Measurements from ENCODE around the gene TTC3. TPM values are rescaled to one million over a fixed set of nuclear protein-coding genes. Genes with fewer than 3 reads are reported as not detected.

The TTC3 gene
- total and polyA plus RNA-seq, 2 experiments from 2014 or later = 87.7 to 170 TPM

DNA sequence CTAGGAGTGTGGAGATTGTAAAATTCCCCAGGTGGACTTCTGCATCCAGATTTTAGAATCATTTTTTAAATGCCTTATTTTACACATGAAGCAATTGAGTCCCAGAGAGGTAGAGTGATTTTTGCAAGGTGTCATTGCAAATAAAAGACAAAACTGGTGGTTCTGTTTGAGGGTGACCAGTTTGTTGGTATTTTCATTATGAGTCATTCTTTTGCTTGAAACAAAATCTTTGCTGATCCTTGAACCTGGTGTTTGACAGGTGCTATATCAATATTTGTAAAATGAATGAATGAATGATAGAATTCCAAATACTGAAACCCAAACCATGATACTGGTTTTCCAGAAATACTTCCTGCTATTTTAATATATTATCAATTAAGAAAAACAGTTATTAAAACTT lies 44.1 kb downstream of the TTC3 start:
- TF ChIP-seq, protein P1, sequence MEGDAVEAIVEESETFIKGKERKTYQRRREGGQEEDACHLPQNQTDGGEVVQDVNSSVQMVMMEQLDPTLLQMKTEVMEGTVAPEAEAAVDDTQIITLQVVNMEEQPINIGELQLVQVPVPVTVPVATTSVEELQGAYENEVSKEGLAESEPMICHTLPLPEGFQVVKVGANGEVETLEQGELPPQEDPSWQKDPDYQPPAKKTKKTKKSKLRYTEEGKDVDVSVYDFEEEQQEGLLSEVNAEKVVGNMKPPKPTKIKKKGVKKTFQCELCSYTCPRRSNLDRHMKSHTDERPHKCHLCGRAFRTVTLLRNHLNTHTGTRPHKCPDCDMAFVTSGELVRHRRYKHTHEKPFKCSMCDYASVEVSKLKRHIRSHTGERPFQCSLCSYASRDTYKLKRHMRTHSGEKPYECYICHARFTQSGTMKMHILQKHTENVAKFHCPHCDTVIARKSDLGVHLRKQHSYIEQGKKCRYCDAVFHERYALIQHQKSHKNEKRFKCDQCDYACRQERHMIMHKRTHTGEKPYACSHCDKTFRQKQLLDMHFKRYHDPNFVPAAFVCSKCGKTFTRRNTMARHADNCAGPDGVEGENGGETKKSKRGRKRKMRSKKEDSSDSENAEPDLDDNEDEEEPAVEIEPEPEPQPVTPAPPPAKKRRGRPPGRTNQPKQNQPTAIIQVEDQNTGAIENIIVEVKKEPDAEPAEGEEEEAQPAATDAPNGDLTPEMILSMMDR (IDR thresholded peaks at IDR 0.05; ENCODE audit: low read depth, low read length) = no peak
- no peak overlapping the region for H3K27ac ChIP-seq
- H3K27me3 ChIP-seq = no peaks in the 10 kb centered on the region
- no peaks in the 10 kb centered on the region for H3K4me1 ChIP-seq (ENCODE audit: low read depth)
- no peak for DNase-seq (ENCODE audit: low read depth in 1 of 2, low spot score in 1 of 2)
- no peaks in the 10 kb centered on the region for H3K36me3 ChIP-seq
- H3K4me3 ChIP-seq = no peak overlapping the region
- no peaks in the 10 kb centered on the region for H3K9me3 ChIP-seq (ENCODE audit: low read depth)

DNA sequence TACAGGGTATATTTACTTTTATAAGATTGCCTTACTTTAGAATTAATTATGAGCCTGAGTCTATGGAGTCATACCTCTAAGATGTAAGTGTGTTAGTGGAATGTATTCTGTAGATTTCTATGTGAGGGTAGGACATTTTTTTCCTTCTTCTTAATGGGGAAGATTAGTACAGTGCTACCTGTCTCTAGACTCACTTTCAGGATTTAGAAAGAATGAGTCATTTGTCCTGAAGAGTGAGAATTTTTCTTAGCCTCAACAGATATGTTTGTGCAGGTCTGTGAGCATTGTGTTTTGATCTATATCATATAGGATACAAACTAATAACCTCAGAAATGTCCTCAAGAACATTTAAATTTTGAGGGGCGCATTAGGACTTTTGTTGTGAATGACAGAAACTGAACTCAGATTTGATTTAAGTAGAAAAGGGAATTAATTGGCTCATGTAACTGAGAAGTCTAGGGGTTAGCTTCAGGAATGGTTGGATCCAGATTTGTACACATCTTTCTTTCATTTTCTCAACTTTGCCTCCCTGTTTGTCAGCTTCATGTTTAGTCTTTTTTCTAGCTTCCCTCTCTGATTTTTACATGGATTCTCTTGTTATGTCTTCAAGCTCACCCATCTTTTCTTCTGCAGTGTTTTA lies 45.3 kb downstream of the TTC3 start:
- no peaks in the 10 kb centered on the region for H3K4me1 ChIP-seq (ENCODE audit: low read depth)
- no peaks in the 10 kb centered on the region for H3K27me3 ChIP-seq
- TF ChIP-seq, protein P1 (IDR thresholded peaks at IDR 0.05; ENCODE audit: low read depth, low read length) = no peak
- no peak for DNase-seq (ENCODE audit: low read depth in 1 of 2, low spot score in 1 of 2)
- H3K27ac ChIP-seq = no peak overlapping the region
- no peak overlapping the region for H3K4me3 ChIP-seq
- H3K36me3 ChIP-seq = no peaks in the 10 kb centered on the region
- no peaks in the 10 kb centered on the region for H3K9me3 ChIP-seq (ENCODE audit: low read depth)

DNA sequence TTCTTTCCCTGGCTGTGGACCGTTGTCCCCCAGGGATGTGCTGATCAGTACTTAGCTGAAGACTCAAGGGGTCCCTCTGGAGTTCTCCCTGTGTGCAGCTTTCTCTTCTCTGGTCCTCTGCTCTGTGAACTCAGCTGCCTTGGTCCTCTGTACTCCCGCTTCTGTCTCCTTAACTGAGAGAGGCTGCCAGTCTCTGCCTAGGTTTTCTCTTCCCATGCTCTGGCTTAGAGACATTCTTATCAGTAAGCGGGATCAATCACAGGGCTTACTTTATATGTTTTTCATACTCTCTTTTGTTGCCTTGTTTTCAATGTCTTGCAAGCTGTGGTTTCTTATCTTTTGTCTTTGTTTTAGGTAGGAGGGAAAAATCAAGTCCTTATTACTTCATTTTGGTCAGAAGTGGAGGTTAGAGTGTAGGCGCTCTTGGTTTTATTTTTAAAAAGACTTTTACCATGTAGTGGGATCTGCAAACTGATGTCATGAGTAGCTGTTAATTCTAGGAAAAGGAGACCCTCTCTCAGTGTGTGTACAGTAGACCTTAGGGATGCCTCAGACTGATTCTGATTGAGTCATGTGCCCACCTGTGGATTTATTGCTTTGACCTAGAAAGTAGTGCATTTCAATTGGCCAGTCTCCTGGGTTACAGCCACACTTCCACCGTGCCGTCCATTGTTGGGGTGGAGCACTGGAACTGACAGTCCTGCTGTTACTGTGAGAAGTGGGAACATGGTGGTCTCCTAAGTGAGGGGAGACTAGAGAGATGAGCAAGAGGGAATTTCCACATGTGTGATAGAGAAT lies 46.6 kb downstream of the TTC3 start:
- no peak overlapping the region for H3K4me3 ChIP-seq
- H3K4me1 ChIP-seq (ENCODE audit: low read depth) = no peaks in the 10 kb centered on the region
- DNase-seq (ENCODE audit: low read depth in 1 of 2, low spot score in 1 of 2) = peak; percentile 36 to 51
- H3K27me3 ChIP-seq = no peaks in the 10 kb centered on the region
- H3K27ac ChIP-seq = no peak overlapping the region
- TF ChIP-seq, protein P1 (IDR thresholded peaks at IDR 0.05; ENCODE audit: low read depth, low read length) = peak; percentile 35
- H3K9me3 ChIP-seq (ENCODE audit: low read depth) = no peaks in the 10 kb centered on the region
- peaks cover under 1% of the 10 kb centered on the region for H3K36me3 ChIP-seq

DNA sequence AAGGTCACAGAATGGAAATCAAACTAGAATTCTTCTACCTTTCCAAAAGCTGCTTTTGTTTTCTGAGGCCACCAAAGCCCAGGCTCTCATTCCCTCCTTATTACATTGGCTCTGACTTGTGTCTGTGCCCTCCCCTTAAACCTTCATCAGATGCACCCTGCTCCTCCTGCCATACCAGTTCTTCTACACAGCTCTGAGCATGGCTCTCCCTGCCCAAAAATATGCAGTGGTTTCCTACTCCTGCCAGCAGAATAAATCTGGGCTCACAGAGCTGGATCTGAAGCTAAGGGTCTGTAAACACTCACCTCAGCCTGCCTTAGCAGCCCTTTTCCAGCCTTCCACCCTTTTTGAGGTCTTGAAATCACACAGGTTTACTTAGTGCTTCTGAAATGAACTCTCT lies 55.0 kb downstream of the TTC3 start:
- no peak overlapping the region for H3K4me3 ChIP-seq
- no peaks in the 10 kb centered on the region for H3K4me1 ChIP-seq (ENCODE audit: low read depth)
- H3K36me3 ChIP-seq = peaks cover 22% of the 10 kb centered on the region
- DNase-seq (ENCODE audit: low read depth in 1 of 2, low spot score in 1 of 2) = no peak
- no peak overlapping the region for H3K27ac ChIP-seq
- no peaks in the 10 kb centered on the region for H3K27me3 ChIP-seq
- TF ChIP-seq, protein P1 (IDR thresholded peaks at IDR 0.05; ENCODE audit: low read depth, low read length) = no peak
- no peaks in the 10 kb centered on the region for H3K9me3 ChIP-seq (ENCODE audit: low read depth)

DNA sequence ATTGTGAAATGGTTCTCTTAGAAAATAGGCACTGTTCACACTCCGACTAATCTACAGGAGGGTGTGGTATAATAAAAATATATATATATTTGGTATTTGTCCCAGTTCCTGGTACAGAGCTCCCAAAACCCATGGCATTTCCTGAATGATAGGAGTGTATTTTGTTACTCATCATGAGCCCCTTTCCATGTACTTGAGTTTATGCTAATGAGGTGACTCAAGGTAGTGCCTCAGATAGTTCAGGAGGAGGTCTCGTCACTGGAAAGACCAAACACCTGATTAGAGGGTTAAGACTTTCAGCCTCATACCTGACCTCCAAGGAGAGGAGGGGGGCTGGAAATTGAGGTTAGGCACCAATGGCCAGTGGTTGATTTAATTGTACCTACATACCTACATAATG lies 57.9 kb downstream of the TTC3 start:
- Histone ChIP-seq H3K36me3 (peaks cover 39% of the 10 kb centered on the region), H3K27ac (no peak overlapping the region), H3K9me3 (ENCODE audit: low read depth) (no peaks in the 10 kb centered on the region), H3K27me3 (no peaks in the 10 kb centered on the region), H3K4me1 (ENCODE audit: low read depth) (no peaks in the 10 kb centered on the region), H3K4me3 (no peak overlapping the region)
- DNase-seq (ENCODE audit: low read depth in 1 of 2, low spot score in 1 of 2) = peak in 1 of 2 donors; percentile 53
- TF ChIP-seq, protein P1 (IDR thresholded peaks at IDR 0.05; ENCODE audit: low read depth, low read length) = no peak
